GM12801 (cell line): ENCODE measurements around the gene GATM.

Experiments used
- TF ChIP-seq, protein P1 (sequence below): IDR thresholded peaks from one replicate; pipeline ENCODE4 v1.5.1; 2011; ENCODE audit warnings: control low read depth; ENCODE audit not compliant: insufficient read length; ENCODE audit errors: extremely low read depth

Gene GATM

DNA sequence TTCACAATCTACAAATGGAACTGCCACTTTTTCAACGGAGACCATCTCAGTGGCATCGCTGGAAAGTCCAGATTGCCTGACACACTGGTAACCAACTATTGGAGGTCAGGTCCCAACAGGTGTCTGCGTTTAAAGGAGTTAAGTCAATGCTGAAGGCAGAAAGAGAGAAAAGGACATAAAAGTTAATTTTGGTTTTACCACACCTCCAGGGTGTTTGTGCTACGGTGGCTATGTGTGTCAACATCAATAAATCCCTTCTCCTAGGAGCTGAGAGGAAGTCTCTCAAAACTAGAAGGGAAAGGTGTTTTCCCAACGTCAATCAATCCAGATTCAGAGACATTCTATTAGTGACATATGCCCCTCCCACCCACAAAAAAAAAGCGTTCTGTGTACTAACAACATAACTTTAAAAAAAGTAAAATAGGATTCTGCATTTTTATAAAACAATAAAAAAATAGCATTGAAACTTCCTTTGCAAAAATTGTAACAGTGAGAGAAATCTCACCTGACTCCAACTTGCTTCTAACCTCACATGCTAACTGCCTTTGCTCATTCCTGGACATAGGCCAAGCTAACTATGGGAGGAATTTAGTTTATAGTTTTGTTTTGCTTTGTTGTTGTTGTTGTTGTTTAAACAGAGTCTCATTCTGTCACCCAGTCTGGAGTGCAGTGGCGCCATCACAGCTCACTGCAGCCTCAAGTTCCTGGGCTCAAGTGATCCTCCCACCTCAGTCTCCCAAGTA lies 58.7 kb downstream of the GATM start:
- TF ChIP-seq, protein P1, sequence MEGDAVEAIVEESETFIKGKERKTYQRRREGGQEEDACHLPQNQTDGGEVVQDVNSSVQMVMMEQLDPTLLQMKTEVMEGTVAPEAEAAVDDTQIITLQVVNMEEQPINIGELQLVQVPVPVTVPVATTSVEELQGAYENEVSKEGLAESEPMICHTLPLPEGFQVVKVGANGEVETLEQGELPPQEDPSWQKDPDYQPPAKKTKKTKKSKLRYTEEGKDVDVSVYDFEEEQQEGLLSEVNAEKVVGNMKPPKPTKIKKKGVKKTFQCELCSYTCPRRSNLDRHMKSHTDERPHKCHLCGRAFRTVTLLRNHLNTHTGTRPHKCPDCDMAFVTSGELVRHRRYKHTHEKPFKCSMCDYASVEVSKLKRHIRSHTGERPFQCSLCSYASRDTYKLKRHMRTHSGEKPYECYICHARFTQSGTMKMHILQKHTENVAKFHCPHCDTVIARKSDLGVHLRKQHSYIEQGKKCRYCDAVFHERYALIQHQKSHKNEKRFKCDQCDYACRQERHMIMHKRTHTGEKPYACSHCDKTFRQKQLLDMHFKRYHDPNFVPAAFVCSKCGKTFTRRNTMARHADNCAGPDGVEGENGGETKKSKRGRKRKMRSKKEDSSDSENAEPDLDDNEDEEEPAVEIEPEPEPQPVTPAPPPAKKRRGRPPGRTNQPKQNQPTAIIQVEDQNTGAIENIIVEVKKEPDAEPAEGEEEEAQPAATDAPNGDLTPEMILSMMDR, result no peak

DNA sequence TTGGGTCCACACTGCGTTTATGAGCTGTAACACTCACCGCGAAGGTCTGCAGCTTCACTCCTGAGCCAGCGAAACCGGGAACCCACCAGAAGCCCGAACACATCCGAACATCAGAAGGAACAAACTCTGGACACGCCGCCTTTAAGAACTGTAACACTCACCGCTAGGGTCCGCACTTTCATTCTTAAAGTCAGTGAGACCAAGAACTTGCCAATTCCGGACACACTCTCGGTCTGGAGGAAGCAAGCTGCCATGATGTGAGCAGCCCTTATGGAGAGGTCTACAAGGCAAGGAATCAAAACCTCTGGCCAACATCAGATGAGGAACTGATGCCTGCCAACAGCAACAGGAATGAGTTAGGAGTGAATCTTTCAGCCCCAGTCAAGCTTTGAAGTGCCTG lies 63.4 kb downstream of the GATM start:
- TF ChIP-seq, protein P1, result no peak
